ENCODE measurements around the gene NRXN3. TPM values are rescaled to one million over a fixed set of nuclear protein-coding genes. Genes with fewer than 3 reads are reported as not detected.

NRXN3 gene
- total RNA-seq, 4 donors from 2014 or later = 0.56 to 1.6 (median 1.1) TPM

GRCh38 chr14:79376557-79376956, 1206.4 kb downstream of the NRXN3 start:
- WGBS, 2 donors = 47 to 65% methylated on average over 1 of the region's 1 CpG
- intact Hi-C loops (cut with DNase I) = no loop called here

GRCh38 chr14:79378020-79378419, 1207.8 kb downstream of the NRXN3 start:
- Histone ChIP-seq H3K4me1 (no peaks in the 10 kb centered on the region), H3K36me3 (no peaks in the 10 kb centered on the region), H3K27ac (no peak overlapping the region), H3K4me3 (replicated peaks in 1 of 3) (no peak overlapping the region), H3K9me3 (no peaks in the 10 kb centered on the region), H3K27me3 (no peaks in the 10 kb centered on the region)
- no peak for DNase-seq
- WGBS, 2 donors = 58 to 84% methylated on average over 2 of the region's 2 CpGs
- intact Hi-C loops (cut with DNase I) = no loop called here
- TF ChIP-seq POLR2A (IDR thresholded peaks at IDR 0.05) = no peak
- no peak for TF ChIP-seq CTCF (IDR thresholded peaks at IDR 0.05)

More at GRCh38 chr14:79376557-79376956, 1206.4 kb downstream of the NRXN3 start:
- no peak for DNase-seq
- Histone ChIP-seq H3K36me3 (no peaks in the 10 kb centered on the region), H3K9me3 (no peaks in the 10 kb centered on the region), H3K4me1 (no peaks in the 10 kb centered on the region), H3K4me3 (replicated peaks in 1 of 3) (no peak overlapping the region), H3K27me3 (no peaks in the 10 kb centered on the region), H3K27ac (no peak overlapping the region)
- TF ChIP-seq CTCF (IDR thresholded peaks at IDR 0.05) = no peak
- TF ChIP-seq POLR2A (IDR thresholded peaks at IDR 0.05) = no peak

GRCh38 chr14:79379266-79379665, 1209.1 kb downstream of the NRXN3 start:
- H3K27me3 ChIP-seq = no peaks in the 10 kb centered on the region
- H3K36me3 ChIP-seq = no peaks in the 10 kb centered on the region
- no peak overlapping the region for H3K27ac ChIP-seq
- intact Hi-C loops (cut with DNase I) = no loop called here
- H3K4me3 ChIP-seq (replicated peaks in 1 of 3) = no peak overlapping the region
- no peaks in the 10 kb centered on the region for H3K4me1 ChIP-seq
- DNase-seq = no peak
- no peaks in the 10 kb centered on the region for H3K9me3 ChIP-seq
- TF ChIP-seq CTCF (IDR thresholded peaks at IDR 0.05) = no peak
- 92 to 95% methylated on average over 5 of the region's 5 CpGs for WGBS, 2 donors

- no peak for TF ChIP-seq CTCF (IDR thresholded peaks at IDR 0.05)
- TF ChIP-seq POLR2A (IDR thresholded peaks at IDR 0.05) = no peak
- Histone ChIP-seq H3K9me3 (no peaks in the 10 kb centered on the region), H3K27ac (no peak overlapping the region), H3K4me3 (replicated peaks in 1 of 3) (no peak overlapping the region), H3K4me1 (no peaks in the 10 kb centered on the region), H3K36me3 (no peaks in the 10 kb centered on the region), H3K27me3 (no peaks in the 10 kb centered on the region)
- DNase-seq = no peak
- intact Hi-C loops (cut with DNase I) = no loop called here
These were observed 1212.9 kb downstream of the NRXN3 start for GRCh38 chr14:79383031-79383430.

- TF ChIP-seq CTCF (IDR thresholded peaks at IDR 0.05) (no peak), POLR2A (IDR thresholded peaks at IDR 0.05) (no peak)
- intact Hi-C loops (cut with DNase I) = no loop called here
- WGBS, 2 donors = 69 to 73% methylated on average over 2 of the region's 2 CpGs
- Histone ChIP-seq H3K4me3 (replicated peaks in 1 of 3) (no peak overlapping the region), H3K36me3 (no peaks in the 10 kb centered on the region), H3K27ac (no peak overlapping the region), H3K27me3 (no peaks in the 10 kb centered on the region), H3K9me3 (no peaks in the 10 kb centered on the region), H3K4me1 (no peaks in the 10 kb centered on the region)
- DNase-seq = no peak
These were observed 1213.3 kb downstream of the NRXN3 start for GRCh38 chr14:79383475-79383874.
